ENCODE data around the gene VPS18.

- TF ChIP-seq, protein P1, sequence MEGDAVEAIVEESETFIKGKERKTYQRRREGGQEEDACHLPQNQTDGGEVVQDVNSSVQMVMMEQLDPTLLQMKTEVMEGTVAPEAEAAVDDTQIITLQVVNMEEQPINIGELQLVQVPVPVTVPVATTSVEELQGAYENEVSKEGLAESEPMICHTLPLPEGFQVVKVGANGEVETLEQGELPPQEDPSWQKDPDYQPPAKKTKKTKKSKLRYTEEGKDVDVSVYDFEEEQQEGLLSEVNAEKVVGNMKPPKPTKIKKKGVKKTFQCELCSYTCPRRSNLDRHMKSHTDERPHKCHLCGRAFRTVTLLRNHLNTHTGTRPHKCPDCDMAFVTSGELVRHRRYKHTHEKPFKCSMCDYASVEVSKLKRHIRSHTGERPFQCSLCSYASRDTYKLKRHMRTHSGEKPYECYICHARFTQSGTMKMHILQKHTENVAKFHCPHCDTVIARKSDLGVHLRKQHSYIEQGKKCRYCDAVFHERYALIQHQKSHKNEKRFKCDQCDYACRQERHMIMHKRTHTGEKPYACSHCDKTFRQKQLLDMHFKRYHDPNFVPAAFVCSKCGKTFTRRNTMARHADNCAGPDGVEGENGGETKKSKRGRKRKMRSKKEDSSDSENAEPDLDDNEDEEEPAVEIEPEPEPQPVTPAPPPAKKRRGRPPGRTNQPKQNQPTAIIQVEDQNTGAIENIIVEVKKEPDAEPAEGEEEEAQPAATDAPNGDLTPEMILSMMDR (conservative IDR thresholded peaks at IDR 0.05; ENCODE audit: low read depth, low read length) = no peak
- no peak for TF ChIP-seq EZH2 (IDR thresholded peaks at IDR 0.05; ENCODE audit: borderline replicate concordance, low read depth, low read length, poor library complexity, severe bottlenecking)
Measured at GRCh38 chr15:40867199-40867598, 27.1 kb upstream of the VPS18 start.

Data from A673 (cell line).